ENCODE data around the gene DNAJC22.

DNA sequence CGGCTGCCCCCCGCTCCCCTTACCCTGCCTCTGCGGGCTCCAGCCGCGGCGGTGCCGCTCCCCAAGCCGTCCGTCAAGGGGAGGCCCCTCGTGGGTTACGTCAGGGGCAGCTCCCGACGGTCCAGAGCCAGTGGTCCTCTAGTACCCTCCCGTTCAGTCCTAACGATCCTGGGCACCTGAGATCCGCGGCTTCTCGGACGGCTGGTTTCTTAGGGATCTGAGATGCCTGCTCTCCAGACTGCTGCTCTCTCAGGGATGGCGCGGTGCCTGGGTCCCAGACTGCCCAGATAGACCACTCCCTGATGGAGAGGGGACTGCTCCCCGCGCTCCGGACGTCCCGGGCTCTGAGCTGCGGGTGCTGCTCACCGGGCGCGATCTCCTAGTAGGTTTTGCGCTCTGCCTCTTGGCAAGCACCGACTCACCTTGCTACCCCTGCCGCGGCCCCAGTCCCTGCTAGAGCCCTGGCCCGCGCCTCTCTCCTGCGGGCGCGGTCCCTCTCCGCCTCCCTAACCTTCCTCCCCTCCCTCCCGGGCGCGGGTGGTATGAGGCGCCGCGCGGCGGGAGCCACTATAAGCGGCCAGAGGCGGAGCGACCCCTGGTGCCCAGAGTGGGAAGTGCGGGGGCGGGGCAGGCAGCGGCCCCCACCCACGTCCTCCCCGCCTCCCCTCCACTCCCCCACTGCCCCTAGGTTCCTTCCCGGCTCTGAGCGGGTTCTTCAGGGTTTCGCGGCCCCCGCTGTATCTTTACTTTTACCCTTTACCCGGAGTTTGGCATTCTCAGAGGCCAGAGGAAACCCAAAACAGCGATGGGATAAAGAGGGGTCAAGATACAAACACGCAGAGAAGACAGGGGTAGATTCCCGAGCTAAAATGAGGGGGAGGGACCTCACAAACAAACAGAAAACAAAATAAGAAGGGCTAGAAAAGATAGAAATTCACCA lies 9.8 kb upstream of the DNAJC22 start, which contains the start of gene C1QL4:
- TF ChIP-seq, protein P1, sequence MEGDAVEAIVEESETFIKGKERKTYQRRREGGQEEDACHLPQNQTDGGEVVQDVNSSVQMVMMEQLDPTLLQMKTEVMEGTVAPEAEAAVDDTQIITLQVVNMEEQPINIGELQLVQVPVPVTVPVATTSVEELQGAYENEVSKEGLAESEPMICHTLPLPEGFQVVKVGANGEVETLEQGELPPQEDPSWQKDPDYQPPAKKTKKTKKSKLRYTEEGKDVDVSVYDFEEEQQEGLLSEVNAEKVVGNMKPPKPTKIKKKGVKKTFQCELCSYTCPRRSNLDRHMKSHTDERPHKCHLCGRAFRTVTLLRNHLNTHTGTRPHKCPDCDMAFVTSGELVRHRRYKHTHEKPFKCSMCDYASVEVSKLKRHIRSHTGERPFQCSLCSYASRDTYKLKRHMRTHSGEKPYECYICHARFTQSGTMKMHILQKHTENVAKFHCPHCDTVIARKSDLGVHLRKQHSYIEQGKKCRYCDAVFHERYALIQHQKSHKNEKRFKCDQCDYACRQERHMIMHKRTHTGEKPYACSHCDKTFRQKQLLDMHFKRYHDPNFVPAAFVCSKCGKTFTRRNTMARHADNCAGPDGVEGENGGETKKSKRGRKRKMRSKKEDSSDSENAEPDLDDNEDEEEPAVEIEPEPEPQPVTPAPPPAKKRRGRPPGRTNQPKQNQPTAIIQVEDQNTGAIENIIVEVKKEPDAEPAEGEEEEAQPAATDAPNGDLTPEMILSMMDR (IDR thresholded peaks at IDR 0.05; ENCODE audit: insufficient read depth, low read length, poor library complexity, severe bottlenecking): peak; percentile 98
- TF ChIP-seq EZH2phosphoT487 (conservative IDR thresholded peaks at IDR 0.05; ENCODE audit: low read length): no peak
